ENCODE results near the gene NNT.
A peak's percentile ranks its signal among the peaks of the same experiment; 100 is the strongest.
"Not testable (repeated sequence)": the region's sequence is repeated elsewhere in the genome, so short reads cannot be mapped to it uniquely, and the experiment has no call there.

The NNT gene

GRCh38 chr5:43658509-43658908, 55.5 kb downstream of the NNT start:
- H3K27me3 ChIP-seq (replicated peaks): no peaks in the 10 kb centered on the region
- no peak overlapping the region for H3K4me3 ChIP-seq (ENCODE audit: low read depth, low read length)
- in situ Hi-C loops (cut with HindIII; ENCODE audit: low pct_ligation_motif_present, low sequenced_read_pairs): no loop called here
- peaks cover 5% of the 10 kb centered on the region for H3K36me3 ChIP-seq (replicated peaks)
- DNase-seq: peak; percentile 38
- H3K27ac ChIP-seq: peak overlapping the region; percentile 21
- no peak for TF ChIP-seq CTCF (IDR thresholded peaks at IDR 0.05; ENCODE audit: low read depth, low read length, missing control alignments)

GRCh38 chr5:43659075-43659474, 56.1 kb downstream of the NNT start:
- in situ Hi-C loops (cut with HindIII; ENCODE audit: low pct_ligation_motif_present, low sequenced_read_pairs): no loop called here

GRCh38 chr5:43661102-43661501, 58.1 kb downstream of the NNT start:
- TF ChIP-seq CTCF (IDR thresholded peaks at IDR 0.05; ENCODE audit: low read depth, low read length, missing control alignments): peak; percentile 36
- in situ Hi-C loops (cut with HindIII; ENCODE audit: low pct_ligation_motif_present, low sequenced_read_pairs): no loop called here
- peak; percentile 49 for DNase-seq
- Histone ChIP-seq H3K27me3 (replicated peaks) (no peaks in the 10 kb centered on the region), H3K36me3 (replicated peaks) (peaks cover 5% of the 10 kb centered on the region), H3K27ac (no peak overlapping the region), H3K4me3 (ENCODE audit: low read depth, low read length) (no peak overlapping the region)

More at GRCh38 chr5:43659075-43659474, 56.1 kb downstream of the NNT start:
- Histone ChIP-seq H3K27me3 (replicated peaks) (no peaks in the 10 kb centered on the region), H3K27ac (peak overlapping the region; percentile 21), H3K4me3 (ENCODE audit: low read depth, low read length) (no peak overlapping the region), H3K36me3 (replicated peaks) (peaks cover 5% of the 10 kb centered on the region)
- DNase-seq: no peak
- TF ChIP-seq CTCF (IDR thresholded peaks at IDR 0.05; ENCODE audit: low read depth, low read length, missing control alignments): no peak

GRCh38 chr5:43663916-43664315, 60.9 kb downstream of the NNT start:
- no peak overlapping the region for H3K4me3 ChIP-seq (ENCODE audit: low read depth, low read length)
- DNase-seq: no peak
- peaks cover 5% of the 10 kb centered on the region for H3K36me3 ChIP-seq (replicated peaks)
- no peaks in the 10 kb centered on the region for H3K27me3 ChIP-seq (replicated peaks)
- TF ChIP-seq CTCF (IDR thresholded peaks at IDR 0.05; ENCODE audit: low read depth, low read length, missing control alignments): no peak
- H3K27ac ChIP-seq: no peak overlapping the region
- in situ Hi-C loops (cut with HindIII; ENCODE audit: low pct_ligation_motif_present, low sequenced_read_pairs): no loop called here

GRCh38 chr5:43664501-43665040, 61.6 kb downstream of the NNT start:
- Histone ChIP-seq H3K27me3 (replicated peaks) (no peaks in the 10 kb centered on the region), H3K36me3 (replicated peaks) (no peaks in the 10 kb centered on the region), H3K27ac (no peak overlapping the region), H3K4me3 (ENCODE audit: low read depth, low read length) (no peak overlapping the region)
- no peak for DNase-seq
- TF ChIP-seq CTCF (IDR thresholded peaks at IDR 0.05; ENCODE audit: low read depth, low read length, missing control alignments): no peak
- in situ Hi-C loops (cut with HindIII; ENCODE audit: low pct_ligation_motif_present, low sequenced_read_pairs): no loop called here

- H3K27ac ChIP-seq; in situ Hi-C loops (cut with HindIII; ENCODE audit: low pct_ligation_motif_present, low sequenced_read_pairs); H3K36me3 ChIP-seq (replicated peaks); H3K27me3 ChIP-seq (replicated peaks); H3K4me3 ChIP-seq (ENCODE audit: low read depth, low read length); DNase-seq: not testable (repeated sequence)
These were observed 62.8 kb downstream of the NNT start for GRCh38 chr5:43665749-43666148.

- H3K4me3 ChIP-seq (ENCODE audit: low read depth, low read length); in situ Hi-C loops (cut with HindIII; ENCODE audit: low pct_ligation_motif_present, low sequenced_read_pairs); H3K27ac ChIP-seq; H3K27me3 ChIP-seq (replicated peaks); DNase-seq; H3K36me3 ChIP-seq (replicated peaks): not testable (repeated sequence)
These were observed 63.7 kb downstream of the NNT start for GRCh38 chr5:43666728-43667127.

GRCh38 chr5:43667379-43667778, 64.4 kb downstream of the NNT start:
- H3K27ac ChIP-seq; H3K36me3 ChIP-seq (replicated peaks); H3K27me3 ChIP-seq (replicated peaks); H3K4me3 ChIP-seq (ENCODE audit: low read depth, low read length); in situ Hi-C loops (cut with HindIII; ENCODE audit: low pct_ligation_motif_present, low sequenced_read_pairs); DNase-seq: not testable (repeated sequence)

All from brain microvascular endothelial cell (primary cell).